Stimulated activated naive CD8-positive, alpha-beta T cell treated with anti-CD3 and anti-CD28 coated beads, Interleukin-15, Interleukin-2, amounts not matched to agents 100 ng/mL and 50 ng/mL, for 24 hours (primary cell): Measurements from ENCODE around the gene RYR1.

Source experiments
- H3K27ac Mint-ChIP-seq: one replicate; pipeline ENCODE4 v1.8.0; 2021; ENCODE audit warnings: mild to moderate bottlenecking, mixed read lengths
- H3K27me3 Mint-ChIP-seq: one replicate; pipeline ENCODE4 v1.8.0; 2021; ENCODE audit warnings: mixed read lengths
- H3K36me3 Mint-ChIP-seq: one replicate; pipeline ENCODE4 v1.8.0; 2021; ENCODE audit warnings: low read depth, mixed read lengths
- H3K4me1 Mint-ChIP-seq: one replicate; pipeline ENCODE4 v1.8.0; 2021; ENCODE audit warnings: low read depth, mixed read lengths
- H3K4me3 Mint-ChIP-seq: one replicate; pipeline ENCODE4 v1.8.0; 2021; ENCODE audit warnings: mild to moderate bottlenecking, mixed read lengths
- H3K9me3 Mint-ChIP-seq: one replicate; pipeline ENCODE4 v1.8.0; 2021; ENCODE audit warnings: mixed read lengths

The RYR1 gene

DNA sequence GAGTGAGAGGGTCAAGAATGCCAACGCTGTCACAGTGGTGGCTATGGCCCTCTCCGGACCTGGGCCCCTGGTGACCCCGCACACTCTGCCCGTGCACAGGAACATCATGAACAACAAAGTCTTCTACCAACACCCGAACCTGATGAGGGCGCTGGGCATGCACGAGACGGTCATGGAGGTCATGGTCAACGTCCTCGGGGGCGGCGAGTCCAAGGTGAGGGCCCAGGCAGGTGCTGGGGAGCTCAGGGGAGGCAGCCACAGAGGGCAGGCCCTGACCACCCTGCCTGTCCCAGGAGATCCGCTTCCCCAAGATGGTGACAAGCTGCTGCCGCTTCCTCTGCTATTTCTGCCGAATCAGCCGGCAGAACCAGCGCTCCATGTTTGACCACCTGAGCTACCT, 62.6 kb downstream of the RYR1 start:
- no peaks in the 10 kb centered on the region for H3K4me1 Mint-ChIP-seq
- H3K27ac Mint-ChIP-seq, result no peak overlapping the region
- no peaks in the 10 kb centered on the region for H3K36me3 Mint-ChIP-seq
- no peak overlapping the region for H3K4me3 Mint-ChIP-seq
- no peaks in the 10 kb centered on the region for H3K9me3 Mint-ChIP-seq
- H3K27me3 Mint-ChIP-seq, result no peaks in the 10 kb centered on the region

DNA sequence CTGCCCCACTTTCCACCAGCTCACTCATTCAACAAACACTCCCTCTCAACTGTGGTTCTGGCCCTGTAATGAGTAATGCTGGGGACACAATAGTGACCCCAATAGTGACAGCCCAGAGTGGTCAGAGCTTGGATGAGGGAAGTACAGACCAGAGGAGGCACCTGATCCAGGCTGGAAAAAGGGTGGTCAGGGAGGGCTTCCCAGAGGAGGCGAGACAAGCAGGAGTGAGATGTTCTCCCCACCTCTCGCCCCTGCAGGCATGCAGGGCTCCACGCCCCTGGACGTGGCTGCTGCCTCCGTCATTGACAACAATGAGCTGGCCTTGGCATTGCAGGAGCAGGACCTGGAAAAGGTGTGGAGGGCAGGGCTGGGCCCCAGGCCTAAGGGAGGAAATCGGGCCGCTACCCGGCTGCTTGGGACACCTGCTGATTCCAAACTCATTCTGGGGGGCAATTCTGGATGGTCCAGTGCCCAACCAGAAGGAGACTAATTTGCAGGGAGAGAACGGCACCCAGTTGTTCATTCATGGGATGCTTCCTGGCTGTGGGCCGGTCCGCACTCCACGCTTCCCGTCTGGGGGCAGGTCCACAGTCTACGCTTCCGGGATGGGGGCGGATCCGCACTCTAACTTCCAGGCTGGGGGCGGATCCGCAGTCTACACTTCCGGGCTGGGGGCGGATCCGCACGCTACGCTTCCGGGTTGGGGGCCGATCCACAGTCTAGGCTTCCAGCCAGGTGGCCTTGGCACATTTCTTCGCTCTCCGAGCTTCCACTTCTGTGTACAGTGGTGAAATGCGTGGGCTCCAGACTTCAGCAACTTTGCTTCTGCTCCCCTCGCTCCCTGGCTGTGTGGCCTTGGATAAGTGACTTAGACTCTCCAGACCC, 63.4 kb downstream of the RYR1 start:
- Mint-ChIP-seq H3K27me3 (no peaks in the 10 kb centered on the region), H3K36me3 (no peaks in the 10 kb centered on the region), H3K4me3 (no peak overlapping the region), H3K27ac (no peak overlapping the region), H3K9me3 (no peaks in the 10 kb centered on the region), H3K4me1 (no peaks in the 10 kb centered on the region)

GRCh38 chr19:38497907-38498306, 64.4 kb downstream of the RYR1 start:
- Mint-ChIP-seq H3K27me3 (no peaks in the 10 kb centered on the region), H3K27ac (no peak overlapping the region), H3K9me3 (no peaks in the 10 kb centered on the region), H3K4me1 (no peaks in the 10 kb centered on the region), H3K4me3 (no peak overlapping the region), H3K36me3 (no peaks in the 10 kb centered on the region)

GRCh38 chr19:38499532-38499931, 66.0 kb downstream of the RYR1 start:
- H3K9me3 Mint-ChIP-seq, result no peaks in the 10 kb centered on the region
- H3K36me3 Mint-ChIP-seq, result no peaks in the 10 kb centered on the region
- H3K4me3 Mint-ChIP-seq, result no peak overlapping the region
- H3K27me3 Mint-ChIP-seq, result no peaks in the 10 kb centered on the region
- no peak overlapping the region for H3K27ac Mint-ChIP-seq
- H3K4me1 Mint-ChIP-seq, result no peaks in the 10 kb centered on the region

- H3K4me1 Mint-ChIP-seq, result no peaks in the 10 kb centered on the region
- no peaks in the 10 kb centered on the region for H3K9me3 Mint-ChIP-seq
- no peaks in the 10 kb centered on the region for H3K27me3 Mint-ChIP-seq
- H3K27ac Mint-ChIP-seq, result no peak overlapping the region
- no peak overlapping the region for H3K4me3 Mint-ChIP-seq
- no peaks in the 10 kb centered on the region for H3K36me3 Mint-ChIP-seq
These were observed 67.0 kb downstream of the RYR1 start for GRCh38 chr19:38500450-38500849.

DNA sequence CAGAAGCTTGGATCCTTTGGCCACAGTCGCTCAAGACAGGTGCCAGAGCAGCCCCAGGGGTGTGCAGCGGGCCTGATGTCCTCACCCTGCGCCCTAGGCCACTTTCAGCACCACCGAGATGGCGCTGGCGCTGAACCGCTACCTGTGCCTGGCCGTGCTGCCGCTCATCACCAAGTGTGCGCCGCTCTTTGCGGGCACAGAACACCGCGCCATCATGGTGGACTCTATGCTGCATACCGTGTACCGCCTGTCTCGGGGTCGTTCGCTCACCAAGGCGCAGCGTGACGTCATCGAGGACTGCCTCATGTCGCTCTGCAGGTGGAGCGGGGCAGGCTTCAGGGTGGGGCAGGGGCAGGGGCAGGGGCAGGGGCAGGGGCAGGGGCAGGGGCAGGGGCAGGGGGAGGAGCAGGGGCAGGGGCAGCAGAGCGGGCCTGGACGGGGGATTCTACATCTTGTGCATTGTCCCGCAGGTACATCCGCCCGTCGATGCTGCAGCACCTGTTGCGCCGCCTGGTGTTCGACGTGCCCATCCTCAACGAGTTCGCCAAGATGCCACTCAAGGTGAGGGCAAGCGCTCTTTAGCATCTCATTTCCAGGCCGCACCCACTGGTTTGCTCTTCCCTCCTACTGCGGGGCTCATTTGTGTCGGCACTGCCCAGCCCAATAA, 69.1 kb downstream of the RYR1 start:
- H3K4me1 Mint-ChIP-seq, result peaks cover 4% of the 10 kb centered on the region
- H3K36me3 Mint-ChIP-seq, result no peaks in the 10 kb centered on the region
- no peaks in the 10 kb centered on the region for H3K9me3 Mint-ChIP-seq
- no peak overlapping the region for H3K27ac Mint-ChIP-seq
- H3K27me3 Mint-ChIP-seq, result no peaks in the 10 kb centered on the region
- no peak overlapping the region for H3K4me3 Mint-ChIP-seq

DNA sequence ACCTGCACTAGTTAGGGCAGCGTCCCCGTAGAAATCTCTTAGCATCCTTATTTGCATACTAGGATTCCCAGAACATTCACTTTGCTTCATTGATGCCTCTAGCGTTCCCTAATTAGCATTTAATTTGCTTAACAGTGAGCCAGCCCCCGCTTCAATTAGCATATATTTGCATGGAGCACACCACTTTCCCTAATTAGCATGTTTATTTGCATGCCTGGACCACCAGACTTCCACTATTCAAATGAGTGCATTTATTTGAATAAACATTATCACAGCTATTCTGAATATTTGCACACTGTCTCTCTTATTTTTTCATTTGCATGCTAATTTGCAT, 69.6 kb downstream of the RYR1 start:
- Mint-ChIP-seq H3K9me3 (no peaks in the 10 kb centered on the region), H3K36me3 (no peaks in the 10 kb centered on the region), H3K27ac (no peak overlapping the region), H3K27me3 (no peaks in the 10 kb centered on the region), H3K4me1 (peaks cover 4% of the 10 kb centered on the region), H3K4me3 (no peak overlapping the region)

- no peak overlapping the region for H3K4me3 Mint-ChIP-seq
- H3K27ac Mint-ChIP-seq, result no peak overlapping the region
- no peaks in the 10 kb centered on the region for H3K9me3 Mint-ChIP-seq
- no peaks in the 10 kb centered on the region for H3K36me3 Mint-ChIP-seq
- peaks cover 4% of the 10 kb centered on the region for H3K4me1 Mint-ChIP-seq
- no peaks in the 10 kb centered on the region for H3K27me3 Mint-ChIP-seq
These were observed 72.5 kb downstream of the RYR1 start for GRCh38 chr19:38505958-38506357.

GRCh38 chr19:38506375-38506722, 72.9 kb downstream of the RYR1 start:
- no peaks in the 10 kb centered on the region for H3K36me3 Mint-ChIP-seq
- H3K4me3 Mint-ChIP-seq, result no peak overlapping the region
- peaks cover 4% of the 10 kb centered on the region for H3K4me1 Mint-ChIP-seq
- no peaks in the 10 kb centered on the region for H3K9me3 Mint-ChIP-seq
- peaks cover 2% of the 10 kb centered on the region for H3K27me3 Mint-ChIP-seq
- H3K27ac Mint-ChIP-seq, result no peak overlapping the region

DNA sequence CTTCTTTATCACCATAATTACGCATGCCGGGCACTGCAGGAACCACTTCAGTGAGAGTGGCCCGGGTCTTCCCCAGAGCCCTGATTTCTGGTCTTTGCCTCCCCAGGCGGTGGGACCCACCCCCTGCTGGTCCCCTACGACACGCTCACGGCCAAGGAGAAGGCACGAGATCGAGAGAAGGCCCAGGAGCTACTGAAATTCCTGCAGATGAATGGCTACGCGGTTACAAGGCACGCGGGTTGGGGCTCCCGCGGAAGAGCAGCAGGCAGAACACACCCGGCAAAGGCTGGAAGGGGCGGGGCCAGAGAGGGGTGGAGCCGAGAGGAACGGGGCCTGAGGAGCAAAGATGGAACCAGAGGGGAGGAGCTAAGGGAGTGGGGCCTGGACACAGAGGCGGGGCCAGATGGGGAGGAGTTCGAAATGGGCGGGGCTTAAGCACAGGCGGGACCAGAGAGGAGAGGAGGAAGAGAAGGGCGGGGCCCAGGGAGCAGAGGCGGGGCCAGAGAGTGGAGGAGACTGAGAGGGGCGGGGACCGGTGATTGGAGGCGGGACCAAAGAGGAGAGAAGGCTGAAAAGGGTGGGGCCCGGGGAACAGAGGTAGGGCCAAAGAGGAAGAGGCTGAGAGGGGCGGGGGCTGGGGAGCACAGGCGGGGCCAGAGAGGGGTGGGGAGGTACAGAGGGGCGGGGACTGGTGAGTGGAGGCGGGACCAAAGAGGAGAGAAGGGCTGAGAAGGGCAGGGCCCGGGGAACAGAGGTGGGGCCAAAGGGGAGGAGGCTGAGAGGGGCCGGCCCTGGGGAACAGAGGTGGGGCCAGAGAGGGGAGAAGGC, 73.4 kb downstream of the RYR1 start:
- Mint-ChIP-seq H3K27me3 (peaks cover 4% of the 10 kb centered on the region), H3K36me3 (no peaks in the 10 kb centered on the region), H3K27ac (no peak overlapping the region), H3K9me3 (no peaks in the 10 kb centered on the region), H3K4me1 (peaks cover 4% of the 10 kb centered on the region), H3K4me3 (no peak overlapping the region)

DNA sequence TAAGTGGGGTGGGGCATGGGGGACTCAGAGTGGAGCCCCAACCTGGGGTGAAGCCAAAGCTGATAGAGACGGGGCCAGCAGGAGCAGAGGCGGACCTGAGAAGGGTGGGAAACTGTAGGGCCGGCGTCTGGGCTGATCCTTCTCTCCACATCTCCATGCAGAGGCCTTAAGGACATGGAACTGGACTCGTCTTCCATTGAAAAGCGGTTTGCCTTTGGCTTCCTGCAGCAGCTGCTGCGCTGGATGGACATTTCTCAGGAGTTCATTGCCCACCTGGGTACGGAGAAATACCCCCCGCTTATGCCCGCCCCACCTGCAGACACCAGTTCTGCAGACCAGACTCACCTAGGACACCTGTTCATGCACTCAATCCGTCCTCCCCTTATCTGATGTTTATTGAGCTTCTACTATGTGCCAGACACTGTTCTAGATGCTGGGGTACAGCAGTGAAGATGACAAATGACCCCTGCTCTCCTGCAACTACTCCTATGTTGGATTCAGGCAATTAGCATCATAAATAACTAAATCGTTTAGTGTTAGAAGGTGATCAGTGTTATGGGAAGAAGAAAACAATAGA, 74.1 kb downstream of the RYR1 start:
- Mint-ChIP-seq H3K4me3 (no peak overlapping the region), H3K9me3 (no peaks in the 10 kb centered on the region), H3K4me1 (peaks cover 4% of the 10 kb centered on the region), H3K36me3 (no peaks in the 10 kb centered on the region), H3K27me3 (peaks cover 4% of the 10 kb centered on the region), H3K27ac (no peak overlapping the region)

DNA sequence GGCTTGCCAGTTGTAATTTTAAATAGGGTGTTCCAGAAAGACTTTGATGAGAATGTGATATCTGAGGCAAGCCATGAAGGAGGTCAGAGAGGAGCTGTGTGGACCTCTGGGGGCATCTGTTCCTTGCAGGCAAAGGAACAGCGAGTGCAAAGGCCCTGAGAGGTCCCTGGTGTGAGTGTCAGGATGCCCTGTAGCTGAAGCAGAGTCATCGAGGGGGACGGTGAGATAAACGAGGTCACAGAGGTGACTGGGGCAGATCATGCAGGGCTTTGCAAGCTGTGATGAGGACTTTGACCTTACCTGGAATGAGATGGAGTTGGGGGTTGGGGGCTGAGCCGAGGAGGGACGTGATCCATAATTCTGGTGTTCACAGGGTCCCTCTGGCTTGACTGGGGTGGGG, 75.0 kb downstream of the RYR1 start:
- Mint-ChIP-seq H3K27ac (no peak overlapping the region), H3K27me3 (peaks cover 4% of the 10 kb centered on the region), H3K4me3 (no peak overlapping the region), H3K4me1 (peaks cover 9% of the 10 kb centered on the region), H3K9me3 (no peaks in the 10 kb centered on the region), H3K36me3 (no peaks in the 10 kb centered on the region)

- Mint-ChIP-seq H3K9me3 (no peaks in the 10 kb centered on the region), H3K27ac (no peak overlapping the region), H3K27me3 (peaks cover 4% of the 10 kb centered on the region), H3K36me3 (no peaks in the 10 kb centered on the region), H3K4me1 (peaks cover 13% of the 10 kb centered on the region), H3K4me3 (no peak overlapping the region)
These were observed 75.5 kb downstream of the RYR1 start for GRCh38 chr19:38509027-38509426.

DNA sequence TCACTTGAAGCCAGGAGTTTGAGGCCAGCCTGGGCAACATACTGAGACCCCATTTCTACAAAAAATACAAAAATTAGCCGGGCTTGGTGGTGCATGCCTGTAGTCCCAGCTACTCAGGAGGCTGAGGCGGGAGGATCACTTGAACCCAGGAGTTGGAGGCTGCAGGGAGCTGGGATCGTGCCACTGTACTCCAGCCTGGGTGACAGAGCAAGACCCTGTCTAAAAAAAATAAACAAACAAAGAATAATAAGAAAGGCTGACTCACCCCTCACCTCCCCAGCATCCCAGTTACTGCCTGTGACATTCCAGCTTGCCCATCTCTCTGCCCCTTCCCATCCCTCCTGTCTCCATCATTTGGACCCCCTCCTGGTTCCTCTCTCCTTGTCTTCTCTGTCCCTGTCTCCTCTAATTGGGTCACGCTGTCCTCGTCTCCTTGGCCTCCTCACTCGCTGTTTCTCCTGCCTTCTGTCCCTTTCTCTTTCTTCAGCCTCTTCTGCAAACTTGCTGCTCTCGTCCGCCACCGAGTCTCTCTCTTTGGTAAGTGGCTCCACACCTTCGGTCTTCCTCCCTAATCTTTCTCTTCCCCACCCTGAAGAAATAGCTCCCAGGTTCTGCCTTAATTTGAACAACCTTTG, 77.7 kb downstream of the RYR1 start:
- Mint-ChIP-seq H3K27ac (no peak overlapping the region), H3K4me3 (no peak overlapping the region), H3K4me1 (peaks cover 17% of the 10 kb centered on the region), H3K27me3 (peaks cover 4% of the 10 kb centered on the region), H3K9me3 (no peaks in the 10 kb centered on the region), H3K36me3 (no peaks in the 10 kb centered on the region)
